DOHH2 (cell line): Measurements from ENCODE around the gene IFT20.

ENCODE experiments used
- H3F3A ChIP-seq: fragments of 200-600 bp; sonication (generic), shearing (Covaris generic); 2 replicates; pipeline ENCODE4 v1.6.0; 2016; ENCODE audit warnings: antibody characterized with exemption, mild to moderate bottlenecking; ENCODE audit not compliant: control insufficient read depth, insufficient read depth
- H3K27ac ChIP-seq: fragments of 200-600 bp; sonication (generic); 2 replicates; pipeline ENCODE4 v1.5.1; 2014; ENCODE audit warnings: low read depth, mild to moderate bottlenecking, low read length, moderate library complexity
- H3K27me3 ChIP-seq: fragments of 200-600 bp; sonication (generic); 2 replicates; pipeline ENCODE4 v1.6.1; 2014; ENCODE audit warnings: mild to moderate bottlenecking, low read length, mixed read lengths; ENCODE audit not compliant: control insufficient read depth
- H3K36me3 ChIP-seq: fragments of 200-600 bp; sonication (generic); 2 replicates; pipeline ENCODE4 v1.6.1; 2014; ENCODE audit warnings: mild to moderate bottlenecking, low read length, moderate library complexity, mixed read lengths; ENCODE audit not compliant: control insufficient read depth
- H3K4me1 ChIP-seq: fragments of 200-600 bp; sonication (generic); 2 replicates; pipeline ENCODE4 v1.6.1; 2014; ENCODE audit warnings: mild to moderate bottlenecking, low read length, mixed read lengths; ENCODE audit not compliant: control insufficient read depth
- H3K4me2 ChIP-seq: fragments of 200-600 bp; sonication (generic); 2 replicates; pipeline ENCODE4 v1.6.0; 2014; ENCODE audit warnings: mild to moderate bottlenecking, low read length, moderate library complexity
- H3K4me3 ChIP-seq: fragments of 200-600 bp; sonication (generic); 2 replicates; pipeline ENCODE4 v1.5.1; 2014; ENCODE audit warnings: mild to moderate bottlenecking, low read length, mixed read lengths
- H3K79me2 ChIP-seq: fragments of 200-600 bp; sonication (generic); 2 replicates; pipeline ENCODE4 v1.6.1; 2014; ENCODE audit warnings: mild to moderate bottlenecking, low read length, mixed read lengths; ENCODE audit not compliant: control insufficient read depth
- H3K9me2 ChIP-seq: fragments of 200-600 bp; sonication (generic); replicated peaks from 2 replicates; pipeline ENCODE4 v1.6.1; 2014; ENCODE audit warnings: mild to moderate bottlenecking, low read length, mixed read lengths; ENCODE audit not compliant: control insufficient read depth
- H3K9me3 ChIP-seq: fragments of 200-600 bp; sonication (generic); 2 replicates; pipeline ENCODE4 v1.6.1; 2014; ENCODE audit warnings: antibody characterized with exemption, low read length, mixed read lengths; ENCODE audit not compliant: control insufficient read depth, insufficient read depth
- H4K20me1 ChIP-seq: fragments of 200-600 bp; sonication (generic); 2 replicates; pipeline ENCODE4 v1.6.0; 2014; ENCODE audit warnings: low read depth, mild to moderate bottlenecking, antibody characterized with exemption, low read length, moderate library complexity; ENCODE audit not compliant: control insufficient read depth, insufficient read depth
- EZH2phosphoT487 ChIP-seq: fragments of 200-600 bp; sonication (generic); IDR thresholded peaks from 2 replicates; pipeline ENCODE4 v1.6.1; 2017; ENCODE audit warnings: borderline replicate concordance, mild to moderate bottlenecking, antibody characterized with exemption, low read length, moderate library complexity, mixed read lengths
- TF ChIP-seq, protein P1 (sequence below): fragments of 200-600 bp; sonication (generic); IDR thresholded peaks from one replicate; pipeline ENCODE4 v1.5.1; 2014; ENCODE audit warnings: antibody characterized with exemption, mild to moderate bottlenecking, low read depth, low read length; ENCODE audit not compliant: poor library complexity, severe bottlenecking

IFT20 gene

DNA sequence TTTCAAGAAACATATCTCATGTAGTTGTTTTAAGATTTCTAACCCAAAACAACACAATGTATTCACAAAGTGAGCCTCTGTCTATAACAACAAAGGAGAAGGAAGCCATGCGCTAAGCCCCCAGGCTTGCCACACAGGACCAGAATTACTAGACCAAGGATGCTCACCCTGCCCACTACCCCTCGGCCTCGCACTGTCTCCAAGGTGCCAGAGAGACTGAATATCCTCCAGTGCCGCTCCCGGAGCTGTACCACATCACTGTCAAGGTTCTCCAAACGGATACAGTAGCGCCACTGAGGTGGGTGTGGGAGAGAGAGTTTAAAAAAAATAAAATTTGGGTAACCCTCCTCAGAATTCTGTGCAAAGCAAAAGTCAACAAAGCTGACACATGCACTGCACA, 15.0 kb upstream of the IFT20 start:
- H3K36me3 ChIP-seq, result peaks cover 94% of the 10 kb centered on the region
- H3K9me3 ChIP-seq, result no peaks in the 10 kb centered on the region
- H3K4me2 ChIP-seq, result no peak overlapping the region
- peaks cover 7% of the 10 kb centered on the region; the same call in 1 of the 2 replicates for H3F3A ChIP-seq
- no peak for TF ChIP-seq EZH2phosphoT487
- TF ChIP-seq, protein P1, sequence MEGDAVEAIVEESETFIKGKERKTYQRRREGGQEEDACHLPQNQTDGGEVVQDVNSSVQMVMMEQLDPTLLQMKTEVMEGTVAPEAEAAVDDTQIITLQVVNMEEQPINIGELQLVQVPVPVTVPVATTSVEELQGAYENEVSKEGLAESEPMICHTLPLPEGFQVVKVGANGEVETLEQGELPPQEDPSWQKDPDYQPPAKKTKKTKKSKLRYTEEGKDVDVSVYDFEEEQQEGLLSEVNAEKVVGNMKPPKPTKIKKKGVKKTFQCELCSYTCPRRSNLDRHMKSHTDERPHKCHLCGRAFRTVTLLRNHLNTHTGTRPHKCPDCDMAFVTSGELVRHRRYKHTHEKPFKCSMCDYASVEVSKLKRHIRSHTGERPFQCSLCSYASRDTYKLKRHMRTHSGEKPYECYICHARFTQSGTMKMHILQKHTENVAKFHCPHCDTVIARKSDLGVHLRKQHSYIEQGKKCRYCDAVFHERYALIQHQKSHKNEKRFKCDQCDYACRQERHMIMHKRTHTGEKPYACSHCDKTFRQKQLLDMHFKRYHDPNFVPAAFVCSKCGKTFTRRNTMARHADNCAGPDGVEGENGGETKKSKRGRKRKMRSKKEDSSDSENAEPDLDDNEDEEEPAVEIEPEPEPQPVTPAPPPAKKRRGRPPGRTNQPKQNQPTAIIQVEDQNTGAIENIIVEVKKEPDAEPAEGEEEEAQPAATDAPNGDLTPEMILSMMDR, result no peak
- no peak overlapping the region for H3K27ac ChIP-seq
- H3K9me2 ChIP-seq, result no peaks in the 10 kb centered on the region
- H4K20me1 ChIP-seq, result no peaks in the 10 kb centered on the region
- H3K79me2 ChIP-seq, result peaks cover 7% of the 10 kb centered on the region
- H3K27me3 ChIP-seq, result no peaks in the 10 kb centered on the region
- H3K4me1 ChIP-seq, result no peaks in the 10 kb centered on the region
- H3K4me3 ChIP-seq, result no peak overlapping the region

DNA sequence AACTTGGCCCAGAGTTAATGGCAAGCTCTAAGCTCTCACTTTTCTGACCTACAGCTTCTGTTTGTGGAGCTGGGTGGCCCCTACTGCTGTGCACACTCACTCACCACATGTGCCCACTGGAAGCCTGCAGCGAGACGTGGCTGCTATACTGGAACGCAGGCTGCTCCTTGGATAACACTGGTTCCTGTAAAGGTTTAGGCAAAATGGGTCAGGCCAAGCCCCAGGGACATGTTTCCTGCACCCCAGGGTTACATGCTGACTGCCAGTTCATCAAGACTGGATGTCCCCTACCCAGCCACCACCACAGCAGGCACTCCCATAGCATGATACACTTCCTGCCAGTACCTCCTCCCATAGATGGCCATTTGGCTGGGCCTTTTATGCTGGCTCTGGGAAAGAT, 13.7 kb upstream of the IFT20 start:
- Histone ChIP-seq H3K4me3 (no peak overlapping the region), H3K4me1 (no peaks in the 10 kb centered on the region; the same call in 1 of the 2 replicates), H3K27ac (no peak overlapping the region), H3K9me2 (no peaks in the 10 kb centered on the region), H3K9me3 (no peaks in the 10 kb centered on the region), H3K36me3 (peaks cover 92% of the 10 kb centered on the region), H3F3A (peaks cover 7% of the 10 kb centered on the region; the same call in 1 of the 2 replicates), H3K4me2 (no peak overlapping the region), H4K20me1 (no peaks in the 10 kb centered on the region), H3K79me2 (no peaks in the 10 kb centered on the region), H3K27me3 (no peaks in the 10 kb centered on the region)
- TF ChIP-seq EZH2phosphoT487, result no peak
- TF ChIP-seq, protein P1, result no peak

DNA sequence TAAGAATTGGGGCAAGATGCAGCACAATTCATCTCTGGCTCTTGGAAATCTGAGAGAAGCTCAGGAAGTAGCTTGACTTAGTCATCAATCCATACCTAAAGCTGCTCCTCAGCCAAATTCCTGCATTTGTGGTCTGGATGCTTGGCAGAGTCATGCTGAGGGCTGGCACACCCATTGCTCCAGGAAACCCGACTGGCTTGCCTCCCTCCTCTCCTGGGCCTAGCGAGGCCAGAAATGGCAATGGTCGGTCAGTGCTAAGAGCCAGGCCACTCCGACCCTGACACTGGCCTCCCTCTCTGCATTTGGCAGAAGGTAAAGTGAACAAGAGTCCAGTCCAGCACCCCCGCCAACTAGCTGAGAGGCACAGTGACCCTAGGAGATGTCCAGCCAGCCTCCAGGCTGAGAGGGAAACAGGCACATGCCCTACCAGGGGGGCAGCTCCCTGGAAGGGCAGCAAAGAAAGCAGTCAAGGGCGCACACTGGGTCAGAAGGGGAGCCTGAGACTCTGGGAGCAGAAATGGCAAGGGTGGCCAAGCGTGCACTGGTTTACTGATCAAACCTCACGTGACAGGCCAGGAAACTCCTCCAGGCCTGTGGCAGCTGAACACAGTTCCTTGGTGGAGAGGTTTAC, 12.1 kb upstream of the IFT20 start:
- Histone ChIP-seq H3K27ac (no peak overlapping the region), H3K4me2 (no peak overlapping the region), H3K36me3 (peaks cover 88% of the 10 kb centered on the region)

More for the DNA sequence above, 12.1 kb upstream of the IFT20 start:
- no peak for TF ChIP-seq EZH2phosphoT487
- TF ChIP-seq, protein P1, result no peak
- H3K79me2 ChIP-seq, result no peaks in the 10 kb centered on the region
- H3K9me3 ChIP-seq, result no peaks in the 10 kb centered on the region
- no peak overlapping the region for H3K4me3 ChIP-seq
- peaks cover 3% of the 10 kb centered on the region; the same call in 1 of the 2 replicates for H3K4me1 ChIP-seq
- no peaks in the 10 kb centered on the region for H3K27me3 ChIP-seq
- H3F3A ChIP-seq, result peaks cover 7% of the 10 kb centered on the region; the same call in 1 of the 2 replicates
- no peaks in the 10 kb centered on the region for H3K9me2 ChIP-seq
- H4K20me1 ChIP-seq, result no peaks in the 10 kb centered on the region
